Endometrial microvascular endothelial cells (primary cell): Measurements from ENCODE around the gene CDK6. TPM values are rescaled to one million over a fixed set of nuclear protein-coding genes. Genes with fewer than 3 reads are reported as not detected.

Experiments used
- in situ Hi-C: cut with HindIII; loops from 2 replicates; pipeline ENCODE4 v1.10.0; 2017; ENCODE audit warnings: low sequenced_read_pairs, low pct_unique_long_range_greater_than_20kb; ENCODE audit errors: inconsistent ontology term
- total RNA-seq: library from RNA; depleted of rRNA; stranded (reverse); fragments of >200 nt; gene quantifications from one replicate; pipeline ENCODE4 v1.2.3, GENCODE V29; 2015; ENCODE audit errors: inconsistent ontology term

CDK6 gene
- total RNA-seq, 1 donor from 2014 or later, result 24.1 TPM

DNA sequence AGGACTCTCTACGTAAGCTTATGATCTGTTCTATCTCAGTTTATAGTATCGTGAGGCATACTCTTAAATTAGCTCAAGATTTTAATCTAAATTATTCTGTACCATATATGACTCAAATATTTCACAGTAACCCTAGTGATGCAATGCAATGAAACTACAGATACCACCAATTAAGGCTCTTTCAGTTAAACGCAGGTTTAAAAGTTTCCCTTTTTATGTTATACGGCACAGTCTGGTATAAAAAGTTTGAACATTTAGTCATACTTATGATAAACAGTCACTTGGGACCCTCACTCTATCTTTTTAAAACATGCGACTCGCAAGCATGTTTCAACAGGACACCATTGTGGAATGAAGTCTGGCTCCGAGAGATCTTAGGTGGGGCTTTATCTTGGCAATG is 107.2 kb downstream of the CDK6 start:
- in situ Hi-C loops, result no loop called here

- in situ Hi-C loops, result no loop called here
Observed at GRCh38 chr7:92727755-92728154, 108.6 kb downstream of the CDK6 start.

- in situ Hi-C loops, result no loop called here
Observed at GRCh38 chr7:92725161-92725925, 111.0 kb downstream of the CDK6 start.

DNA sequence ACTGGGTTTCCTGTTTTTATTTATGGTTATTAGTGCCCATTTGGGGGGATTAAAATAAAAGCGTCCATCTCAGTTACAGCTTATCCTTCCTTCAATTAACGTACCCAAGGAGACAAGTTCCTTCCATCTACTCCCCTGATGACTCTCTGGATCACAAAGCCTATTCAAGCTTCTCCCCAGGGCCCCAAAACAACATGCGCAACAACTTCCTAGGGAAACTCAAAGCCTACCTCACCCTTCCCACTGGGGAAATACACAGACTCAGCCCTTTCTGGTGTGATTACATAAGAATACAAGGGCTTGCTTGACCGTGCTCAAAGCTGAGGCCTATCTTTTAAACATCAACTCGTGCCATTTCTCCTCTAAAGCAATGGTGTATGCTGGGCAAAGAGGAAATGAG is 112.4 kb downstream of the CDK6 start:
- in situ Hi-C loops, result loop anchor here (25.0 kb wide), 1 partner anchor 88 kb away; no protein-coding TSS in a partner anchor

- in situ Hi-C loops, result loop anchor here (25.0 kb wide), 1 partner anchor 89 kb away; no protein-coding TSS in a partner anchor
Observed at GRCh38 chr7:92723205-92723604, 113.2 kb downstream of the CDK6 start.

- in situ Hi-C loops, result loop anchor here (25.0 kb wide), 1 partner anchor 90 kb away; no protein-coding TSS in a partner anchor
Observed at GRCh38 chr7:92722541-92722940, 113.8 kb downstream of the CDK6 start.

- in situ Hi-C loops, result loop anchor here (25.0 kb wide), 1 partner anchor 92 kb away; no protein-coding TSS in a partner anchor
Observed at GRCh38 chr7:92720604-92721350, 115.6 kb downstream of the CDK6 start.

DNA sequence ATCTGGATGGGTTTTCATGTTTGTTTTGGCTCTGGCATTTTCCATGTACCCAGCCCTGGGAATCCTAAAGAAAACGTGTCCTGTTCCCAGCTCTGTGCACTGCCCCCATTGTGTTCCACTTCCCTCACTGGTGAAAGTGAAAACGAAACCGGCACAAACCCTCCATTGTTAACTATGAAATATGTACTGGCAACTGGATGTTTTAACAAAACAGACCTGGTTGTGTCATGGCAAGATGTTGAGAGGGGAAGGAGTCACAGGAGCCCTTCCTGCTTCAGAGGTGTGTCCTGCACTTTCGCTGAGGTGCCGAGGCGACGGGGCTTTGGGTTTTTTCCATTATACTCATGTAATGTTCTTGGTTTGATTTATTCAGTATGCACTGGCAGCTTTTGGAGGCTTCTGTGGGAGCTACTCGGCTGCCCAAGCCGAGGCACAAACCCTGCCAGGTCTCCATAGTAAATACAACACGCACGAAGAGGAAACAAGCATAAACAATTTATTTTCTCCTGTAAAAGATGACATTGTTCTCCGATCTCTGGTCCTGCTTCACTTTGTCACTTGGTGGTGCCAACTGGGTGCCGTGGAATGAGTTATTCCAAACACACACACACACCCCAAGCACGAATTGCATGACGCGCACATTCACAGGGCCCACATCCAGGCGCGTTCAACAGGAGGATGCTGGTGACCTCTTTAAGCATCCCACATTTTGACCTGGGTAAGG is 118.2 kb downstream of the CDK6 start:
- in situ Hi-C loops, result loop anchor here (25.0 kb wide), 1 partner anchor 94 kb away; no protein-coding TSS in a partner anchor

GRCh38 chr7:92717623-92717992 is 118.8 kb downstream of the CDK6 start:
- in situ Hi-C loops, result loop anchor here (25.0 kb wide), 1 partner anchor 95 kb away; no protein-coding TSS in a partner anchor

GRCh38 chr7:92716825-92717580 is 119.4 kb downstream of the CDK6 start:
- in situ Hi-C loops, result loop anchor here (25.0 kb wide), 1 partner anchor 95 kb away; no protein-coding TSS in a partner anchor

GRCh38 chr7:92715963-92716362 is 120.4 kb downstream of the CDK6 start:
- in situ Hi-C loops, result loop anchor here (25.0 kb wide), 1 partner anchor 96 kb away; no protein-coding TSS in a partner anchor

GRCh38 chr7:92714767-92715166 is 121.6 kb downstream of the CDK6 start:
- in situ Hi-C loops, result loop anchor here (25.0 kb wide), 1 partner anchor 98 kb away; no protein-coding TSS in a partner anchor

GRCh38 chr7:92714280-92714679 is 122.1 kb downstream of the CDK6 start:
- in situ Hi-C loops, result loop anchor here (25.0 kb wide), 1 partner anchor 98 kb away; no protein-coding TSS in a partner anchor

DNA sequence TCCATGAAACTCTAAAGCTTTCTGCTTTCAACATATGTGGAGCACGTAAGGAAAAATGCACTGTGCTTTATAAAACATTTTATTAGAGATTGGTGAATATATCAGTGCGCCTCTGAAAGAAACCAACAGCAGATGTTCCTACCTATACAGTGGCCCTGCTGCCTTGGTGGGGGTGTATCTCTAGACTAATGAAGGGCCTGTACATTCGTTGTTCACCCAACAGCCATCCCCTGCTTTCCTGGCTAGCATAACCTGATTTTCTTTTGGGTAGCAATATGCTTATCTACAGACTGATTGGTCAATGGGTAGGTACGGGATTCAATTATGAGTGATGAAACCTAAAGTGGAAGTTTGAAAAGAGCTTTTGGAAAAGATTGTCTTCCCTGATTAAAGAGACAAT is 126.5 kb downstream of the CDK6 start:
- in situ Hi-C loops, result loop anchor here (25.0 kb wide), 1 partner anchor 102 kb away; no protein-coding TSS in a partner anchor

GRCh38 chr7:92709150-92709549 is 127.2 kb downstream of the CDK6 start:
- in situ Hi-C loops, result loop anchor here (25.0 kb wide), 1 partner anchor 103 kb away; no protein-coding TSS in a partner anchor

DNA sequence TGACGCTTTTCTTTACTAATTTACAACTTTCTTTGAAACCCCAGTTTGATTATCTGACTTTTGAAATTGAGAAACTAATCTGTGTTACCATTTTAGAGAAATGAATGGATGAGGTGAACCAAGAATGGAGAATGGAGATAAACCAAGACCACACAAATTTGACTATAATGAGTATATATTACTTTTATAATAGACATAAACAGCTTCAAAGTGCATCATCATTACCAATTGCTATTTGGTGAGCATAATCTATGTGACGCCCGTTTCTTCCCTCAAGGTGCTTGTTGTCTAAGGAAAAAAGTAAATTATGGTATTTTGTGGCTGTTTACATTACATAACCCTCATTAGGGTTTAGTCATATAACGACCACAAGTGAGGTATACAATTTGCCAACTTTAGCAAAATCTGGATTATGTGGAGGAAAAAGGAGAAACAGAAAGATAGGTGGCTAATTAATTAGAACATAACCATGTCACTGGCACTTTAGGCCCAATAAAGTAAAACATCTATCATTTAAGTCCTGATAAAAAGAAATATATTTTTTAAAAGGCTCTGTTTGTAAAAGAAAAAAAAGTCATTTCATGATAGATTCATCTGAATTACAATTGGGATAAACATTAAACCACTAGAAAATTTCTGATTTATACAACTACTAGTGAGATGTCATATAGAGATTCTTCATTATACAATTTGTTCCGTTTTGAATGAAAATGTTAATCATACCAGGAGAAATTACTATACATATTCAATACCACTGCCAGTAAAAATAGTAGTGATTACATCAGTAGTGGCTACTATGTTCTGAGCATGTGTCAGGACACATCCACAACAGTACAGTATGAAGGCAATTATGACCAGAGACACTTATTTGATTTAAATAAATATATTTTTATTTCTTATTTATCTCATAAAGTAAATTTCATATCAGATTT is 128.0 kb downstream of the CDK6 start:
- in situ Hi-C loops, result loop anchor here (25.0 kb wide), 1 partner anchor 104 kb away; no protein-coding TSS in a partner anchor

DNA sequence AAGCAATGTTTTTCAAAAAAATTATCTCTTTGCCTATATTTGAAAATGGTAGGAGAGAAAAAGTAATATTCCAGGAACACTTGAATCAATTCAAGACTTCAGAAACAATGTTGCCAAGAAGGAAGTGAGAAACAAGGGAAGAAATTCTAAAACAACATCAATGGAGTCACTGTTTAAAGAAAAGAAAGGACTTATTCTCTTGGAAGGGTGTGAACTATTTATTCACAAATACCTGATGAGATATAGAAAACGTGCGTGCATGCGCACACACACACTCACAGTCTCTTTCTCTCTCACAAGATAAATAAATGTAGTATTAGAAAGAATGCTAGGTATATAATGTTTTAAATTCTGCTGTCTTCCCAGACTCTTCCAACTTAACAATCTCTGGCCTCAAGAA is 128.9 kb downstream of the CDK6 start:
- in situ Hi-C loops, result loop anchor here (25.0 kb wide), 1 partner anchor 105 kb away; no protein-coding TSS in a partner anchor
